GM21526 (cell line): ENCODE measurements around the gene C2orf92.

Experiments
- ATAC-seq: cut with Tn5 transposase; IDR thresholded peaks from one replicate; pipeline ENCODE4 v1.9.1; 2021; ENCODE audit warnings: moderate library complexity; ENCODE audit not compliant: unreplicated experiment, low FRiP score

Gene C2orf92

DNA sequence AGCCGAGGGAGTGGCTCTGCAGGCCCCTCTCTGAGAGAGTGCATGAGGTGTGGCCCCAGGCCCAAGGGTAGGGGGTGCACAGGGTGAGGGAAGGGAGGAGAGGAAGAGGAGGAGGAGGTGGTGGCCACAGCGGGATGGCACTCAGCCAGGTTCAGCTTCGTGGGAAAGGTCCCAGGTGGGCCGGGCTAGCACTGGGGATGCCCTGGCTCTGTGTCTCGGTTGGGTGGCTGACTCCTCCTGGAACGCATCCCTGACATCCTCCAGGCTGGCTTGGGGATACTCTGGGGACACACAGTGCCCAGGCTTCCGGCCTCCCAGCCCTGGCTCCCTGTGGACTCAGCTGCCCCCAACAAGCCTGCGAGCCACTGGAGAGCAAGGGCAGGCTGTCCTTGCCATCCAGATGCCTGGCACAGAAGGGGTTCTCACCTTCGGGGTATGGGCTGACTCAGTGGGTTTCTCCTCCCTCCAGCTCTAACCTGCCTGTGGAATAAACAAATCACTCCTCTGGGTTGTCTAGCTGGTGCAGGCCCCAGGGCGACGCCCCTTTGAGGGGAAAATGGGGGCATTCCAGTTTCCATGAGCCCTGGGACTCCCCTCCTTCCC is 43.3 kb downstream of the C2orf92 start:
- no peak for ATAC-seq

DNA sequence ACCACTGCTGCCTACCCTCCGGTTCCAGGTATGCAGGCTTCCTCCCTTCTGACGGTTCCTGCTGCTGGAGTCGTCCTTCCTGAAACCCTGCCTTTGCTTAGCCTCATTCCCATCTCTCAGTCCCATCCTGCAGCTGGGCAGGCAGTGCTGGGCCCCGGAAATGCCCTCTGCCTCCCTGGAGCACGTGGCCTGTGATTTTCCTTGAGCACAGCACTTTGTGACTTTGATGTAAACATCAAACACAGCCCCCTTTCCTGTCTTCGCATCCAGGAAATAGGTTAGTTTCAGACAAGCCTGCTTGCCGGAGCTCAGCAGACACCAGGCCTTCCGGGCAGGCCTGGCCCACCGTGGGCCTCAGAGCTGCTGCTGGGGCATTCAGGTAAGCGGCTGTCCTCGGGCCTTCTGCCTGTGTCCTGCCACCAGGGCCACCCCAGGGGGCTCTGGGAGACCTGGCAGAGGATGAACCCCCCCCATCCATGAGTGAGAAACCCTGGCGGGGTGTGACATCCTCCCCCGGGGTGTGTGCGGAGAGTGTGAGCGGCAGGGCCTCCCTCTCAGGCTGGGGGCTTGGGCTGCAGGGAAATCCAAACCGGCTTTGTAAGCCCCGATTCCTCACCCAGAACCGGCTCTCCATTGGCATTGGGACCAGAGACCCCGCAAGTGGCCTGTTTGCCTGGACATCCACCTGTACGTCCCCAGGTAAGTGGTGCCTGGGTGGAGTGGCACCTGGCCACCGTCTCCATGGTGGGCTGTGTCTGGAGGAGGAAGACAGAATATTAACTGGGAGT is 44.0 kb downstream of the C2orf92 start, which contains the start of gene ZAP70:
ZAP70 (plus strand) TSS at position 281 of the 788 bp plus-strand sequence. CDS start 10,461 bp downstream, outside the sequence.
- no peak for ATAC-seq

DNA sequence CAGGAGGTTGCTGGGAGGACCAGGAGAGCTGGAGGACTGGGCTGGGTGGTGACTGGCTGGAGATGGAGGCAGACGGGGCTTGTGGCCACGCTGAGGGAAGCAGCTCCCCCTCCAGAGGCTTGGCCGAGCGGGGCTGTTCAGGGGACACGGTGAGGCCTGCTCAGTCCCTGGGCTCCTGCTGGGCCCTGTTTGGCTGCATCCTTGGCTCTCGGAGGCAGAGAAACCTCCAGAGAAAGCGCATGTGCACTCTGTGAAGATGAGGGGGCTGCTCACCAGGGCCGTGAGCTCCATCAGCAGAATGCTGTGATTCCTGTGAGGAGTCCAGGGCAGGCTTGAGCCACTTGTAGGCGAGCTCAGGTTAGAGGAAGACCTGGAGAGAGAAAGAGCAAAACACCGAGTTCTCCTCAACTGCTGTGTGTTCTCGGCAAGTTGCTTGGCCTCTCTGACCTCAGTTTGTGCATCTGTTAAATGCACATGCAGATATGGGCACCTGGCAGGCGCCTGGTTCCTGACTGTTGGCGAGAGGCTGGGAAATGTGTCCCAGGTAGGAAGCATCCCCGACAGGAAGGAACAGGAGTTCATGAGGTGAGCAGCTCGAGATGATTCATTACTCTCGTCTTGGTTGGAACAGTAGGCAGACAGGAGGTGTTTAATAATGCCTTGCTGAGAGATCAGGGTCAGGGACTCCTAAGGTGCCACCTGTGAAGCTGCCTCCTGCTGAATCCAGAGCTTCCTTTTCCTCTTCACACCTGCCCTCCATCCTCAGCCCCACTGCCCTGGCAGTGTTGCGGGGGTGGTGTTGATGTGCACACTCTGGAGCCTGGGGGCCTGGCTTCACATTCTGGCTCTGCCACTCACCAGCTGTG is 44.8 kb downstream of the C2orf92 start:
- ATAC-seq = no peak

DNA sequence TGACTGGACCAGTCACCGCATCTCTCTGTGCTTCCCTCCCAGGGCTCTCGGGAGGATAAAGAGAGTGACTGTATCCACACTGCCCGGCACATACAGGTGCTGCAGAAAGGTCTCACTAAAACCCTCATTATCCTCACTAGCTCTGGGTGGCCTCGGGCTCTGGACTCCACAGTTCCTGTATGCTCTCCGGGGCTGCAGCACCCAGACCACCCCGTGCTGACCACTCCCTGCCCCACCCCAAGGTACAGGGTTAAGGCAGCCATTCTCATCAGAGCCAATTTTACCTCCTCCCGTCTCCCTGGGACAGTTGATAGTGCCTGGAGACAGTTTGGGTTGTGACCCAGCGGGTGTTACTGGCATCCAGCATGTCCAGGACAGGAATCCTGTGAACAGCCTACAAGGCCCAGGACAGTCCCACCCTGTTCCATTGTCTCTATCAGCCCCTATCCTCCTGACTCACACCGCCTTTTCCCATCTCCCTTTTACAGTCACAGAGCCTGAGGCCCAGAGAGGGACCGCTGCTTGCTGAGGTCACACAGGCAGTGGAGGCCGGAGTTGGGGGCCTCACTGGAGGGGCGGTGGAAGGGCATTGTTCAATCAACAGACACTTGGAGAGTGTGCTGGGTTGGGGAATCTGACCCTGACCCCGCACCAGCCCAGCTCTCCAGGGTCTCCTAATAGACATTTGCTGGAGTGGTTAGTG is 45.6 kb downstream of the C2orf92 start:
- ATAC-seq = no peak

DNA sequence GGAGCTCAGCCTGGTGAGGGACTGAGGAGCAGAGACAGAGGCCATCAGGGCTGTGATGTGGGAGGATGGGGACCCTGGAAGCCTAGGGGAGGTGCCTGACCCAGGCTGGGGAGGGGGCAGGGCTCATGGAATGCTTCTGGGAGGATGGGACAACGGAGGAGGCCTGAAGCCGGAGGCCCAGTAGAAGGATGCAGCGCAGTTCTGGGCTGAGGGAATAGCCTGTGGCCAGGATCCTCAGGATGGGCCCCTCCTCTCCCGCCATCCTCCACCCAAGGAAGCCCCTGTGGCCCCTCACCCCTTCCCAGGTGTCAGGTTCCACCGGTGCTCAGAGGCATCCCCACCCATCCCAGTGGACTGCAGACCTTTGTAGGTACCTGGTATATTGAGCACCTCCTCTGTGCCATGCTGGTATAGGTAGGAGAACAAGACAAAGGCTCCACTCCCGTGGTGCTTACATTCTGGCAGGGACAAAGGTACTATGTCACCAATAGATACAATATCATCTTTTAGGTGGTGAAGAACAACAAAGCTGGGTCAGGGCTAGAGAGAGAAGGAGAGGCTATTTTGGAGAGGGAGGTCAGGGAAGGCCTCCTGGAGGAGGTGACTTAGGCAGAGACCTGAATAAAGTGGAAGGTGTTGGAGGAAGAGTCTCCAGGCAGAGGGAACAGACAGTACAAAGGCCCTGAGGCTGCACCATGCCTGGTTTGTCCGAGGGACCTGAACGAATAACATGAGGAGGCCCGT is 46.6 kb downstream of the C2orf92 start:
- ATAC-seq = no peak

DNA sequence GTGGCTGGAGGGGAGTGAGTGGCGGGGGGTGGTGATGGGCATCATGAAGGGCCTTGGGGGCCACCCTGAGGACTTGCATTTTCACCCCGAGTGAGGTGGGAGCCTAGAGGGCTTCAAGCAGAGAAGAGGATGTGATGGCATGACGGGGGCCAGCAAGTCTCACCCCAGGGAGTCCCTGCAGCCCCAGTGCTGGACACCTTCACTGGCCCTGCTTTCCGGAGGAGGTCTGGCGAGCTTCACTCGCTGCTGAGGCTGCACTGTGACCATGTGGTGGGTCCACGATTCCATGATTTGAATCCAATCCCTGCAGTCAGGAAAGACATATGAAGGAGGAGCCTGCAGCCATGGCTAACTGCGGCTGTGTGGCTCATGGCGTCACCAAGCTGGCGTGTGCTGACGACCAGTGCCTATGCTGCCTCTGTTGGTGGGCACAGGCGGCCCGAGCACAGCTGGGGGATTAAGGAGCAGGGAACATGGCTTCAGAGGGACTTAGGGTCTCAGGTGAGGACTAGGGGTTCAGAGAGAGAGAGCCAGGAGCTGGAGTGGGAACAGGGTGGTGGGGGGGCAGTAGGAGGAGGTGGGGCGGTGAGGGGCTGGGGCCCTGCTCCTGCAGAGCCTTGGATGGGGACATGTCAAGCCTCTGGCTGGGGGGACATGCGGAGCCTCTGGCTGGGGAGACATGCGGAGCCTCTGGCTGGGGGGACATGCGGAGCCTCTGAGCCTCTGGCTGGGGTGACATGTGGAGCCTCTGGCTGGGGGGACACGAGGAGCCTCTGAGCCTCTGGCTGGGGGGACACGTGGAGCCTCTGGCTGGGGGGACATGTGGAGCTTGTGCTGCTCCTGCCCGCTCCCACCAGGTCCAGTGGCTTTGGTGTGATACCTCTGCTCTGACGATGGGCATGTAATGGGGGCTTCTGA is 47.4 kb downstream of the C2orf92 start:
- no peak for ATAC-seq

DNA sequence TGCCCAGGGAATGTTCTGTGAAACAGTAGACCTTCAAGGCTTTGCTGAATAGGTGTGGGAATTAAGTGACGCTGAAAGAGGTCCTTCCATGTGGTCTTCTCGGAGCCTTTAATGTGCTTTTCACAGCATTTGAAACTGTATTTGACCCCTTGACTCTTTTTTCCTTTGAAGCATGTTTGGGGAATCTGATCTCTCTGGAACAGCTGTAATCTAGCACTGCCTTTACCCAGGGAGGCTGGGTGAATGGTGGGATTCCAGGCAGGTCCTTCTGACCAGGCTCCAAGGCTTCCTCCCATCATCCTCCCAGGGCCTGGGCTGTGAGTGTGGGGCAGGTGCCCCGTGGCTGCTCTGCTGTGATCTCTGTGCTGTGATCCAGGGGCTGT is 48.1 kb downstream of the C2orf92 start:
- no peak for ATAC-seq

DNA sequence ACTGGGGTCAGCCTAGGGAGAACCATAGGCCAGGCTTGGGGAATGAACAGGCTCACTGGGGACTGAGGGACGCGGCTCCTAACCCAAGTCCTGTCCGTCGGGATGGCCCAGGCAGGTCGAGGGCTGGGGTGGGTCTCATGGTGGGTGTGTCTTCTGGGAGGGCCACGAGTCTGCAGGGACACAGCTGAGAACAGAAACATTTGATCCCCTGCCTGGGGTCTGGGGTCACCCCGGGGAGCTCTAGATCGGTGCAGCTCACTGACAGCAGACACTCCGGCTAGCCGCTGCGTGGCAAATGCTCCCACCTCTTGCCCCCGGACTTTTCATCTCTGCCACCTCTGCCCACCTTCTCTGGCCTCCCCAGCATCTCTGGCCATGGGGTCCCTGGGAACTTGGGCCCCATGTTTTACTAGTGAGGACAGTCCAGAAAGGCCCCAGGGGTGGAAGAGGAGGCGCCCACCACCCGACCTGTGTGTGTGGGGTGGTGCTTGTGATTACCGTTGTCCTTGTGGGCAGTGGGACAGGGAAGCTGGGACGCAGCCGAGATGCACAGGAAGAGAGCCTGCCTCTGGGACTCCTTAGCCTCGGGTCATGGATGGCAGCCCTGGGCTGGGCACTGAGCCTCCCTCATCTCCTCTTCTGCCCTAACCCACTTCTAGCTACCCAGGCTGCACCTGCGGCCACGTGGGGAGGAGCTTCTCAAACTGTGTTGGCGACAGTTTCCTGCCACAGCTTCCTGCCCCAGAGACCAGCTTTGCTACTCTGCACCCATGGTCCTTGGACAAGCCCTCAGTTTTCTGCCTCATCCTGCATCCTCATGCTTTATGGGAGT is 48.8 kb downstream of the C2orf92 start:
- ATAC-seq = no peak

DNA sequence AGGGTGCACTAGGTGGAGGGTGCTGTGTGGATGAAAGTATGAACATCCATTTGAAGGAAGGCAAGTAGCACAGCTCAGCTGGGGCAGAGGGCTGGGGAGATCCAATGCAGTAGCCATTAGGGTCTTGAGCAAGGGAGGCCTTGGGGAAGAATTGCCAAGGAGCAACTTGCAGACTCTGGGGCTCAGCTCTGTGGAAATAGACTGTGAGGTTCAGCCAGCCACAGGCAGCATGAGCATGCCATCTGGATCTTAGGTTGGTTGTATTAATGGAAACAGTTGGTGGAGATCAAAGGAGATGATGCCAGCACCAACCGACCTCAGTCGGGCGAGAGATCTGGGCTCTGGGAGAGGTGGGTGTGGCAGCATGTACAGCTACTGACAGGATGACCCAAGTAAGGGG is 49.4 kb downstream of the C2orf92 start:
- ATAC-seq = no peak

DNA sequence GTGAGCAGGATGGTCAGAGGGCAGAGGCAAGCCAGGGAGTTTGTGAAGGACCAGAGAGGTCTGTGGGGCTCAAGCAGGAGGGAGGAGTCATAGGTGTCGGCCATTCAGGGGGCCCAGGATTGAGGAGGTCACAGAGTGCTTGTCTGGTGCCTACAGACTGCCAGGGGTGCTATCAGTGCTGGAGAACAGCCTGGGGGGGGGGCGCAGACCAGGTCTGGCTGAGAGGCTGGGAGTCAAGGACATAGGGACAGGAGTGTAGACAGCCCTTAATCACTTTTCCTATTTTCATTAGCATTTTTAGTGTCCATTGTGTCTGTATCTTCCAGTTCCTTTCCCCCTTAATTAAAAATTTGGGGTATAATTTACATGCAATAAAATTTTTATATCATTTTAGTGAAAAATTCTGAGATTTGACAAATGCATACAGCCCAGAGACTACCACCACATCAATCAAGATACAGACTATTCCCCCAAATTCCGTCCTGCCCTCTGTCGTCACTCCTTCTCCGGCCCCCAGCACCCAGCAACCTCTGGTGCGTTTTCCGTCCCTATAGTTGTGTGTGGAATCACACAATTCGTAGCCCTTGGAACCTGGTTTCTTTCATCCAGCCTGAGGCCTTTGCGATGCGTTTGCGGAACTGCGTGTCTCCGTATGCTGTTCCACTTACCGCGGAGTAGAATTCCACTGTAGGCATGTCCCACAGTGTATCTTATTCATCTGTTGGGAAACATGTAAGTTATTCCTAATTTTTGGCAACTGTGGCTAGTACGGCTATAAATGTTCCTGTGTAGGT is 50.0 kb downstream of the C2orf92 start:
- no peak for ATAC-seq

DNA sequence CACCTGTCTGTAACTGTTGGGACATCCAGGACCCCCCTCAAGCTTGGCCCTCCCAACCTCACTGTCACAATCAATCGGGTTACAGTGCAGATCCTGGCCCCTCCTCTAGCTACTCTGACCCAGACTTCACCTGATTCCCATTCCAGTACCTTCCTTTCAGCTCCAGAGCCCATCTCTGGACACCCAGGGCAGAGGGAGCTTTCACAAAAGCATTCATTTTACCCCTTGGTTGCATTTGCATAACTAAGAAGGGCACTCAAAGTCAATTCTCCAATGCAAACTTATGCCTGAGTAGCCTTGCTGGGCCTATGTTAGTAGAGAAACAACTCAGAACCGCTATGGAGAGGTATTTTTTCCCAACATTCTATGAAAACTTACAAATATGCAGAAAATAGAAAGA is 51.2 kb downstream of the C2orf92 start:
- no peak for ATAC-seq

DNA sequence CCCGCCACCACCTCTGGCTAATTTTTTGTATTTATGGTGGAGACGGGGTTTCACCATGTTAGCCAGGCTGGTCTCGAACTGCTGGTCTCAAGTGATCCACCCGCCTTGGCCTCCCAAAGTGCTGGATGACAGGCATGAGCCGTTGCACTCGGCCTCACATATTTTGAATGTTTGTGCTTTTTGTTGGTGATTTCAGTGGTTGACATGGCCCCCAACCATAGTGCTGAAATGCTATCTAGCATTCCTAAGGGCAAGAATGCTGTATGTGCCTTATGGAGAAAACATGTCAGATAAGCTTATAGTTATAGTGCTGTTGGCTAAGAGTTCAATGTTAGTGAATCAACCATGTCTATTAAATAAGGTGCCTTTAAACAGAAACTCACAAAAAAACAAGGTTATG is 52.7 kb downstream of the C2orf92 start:
- no peak for ATAC-seq

DNA sequence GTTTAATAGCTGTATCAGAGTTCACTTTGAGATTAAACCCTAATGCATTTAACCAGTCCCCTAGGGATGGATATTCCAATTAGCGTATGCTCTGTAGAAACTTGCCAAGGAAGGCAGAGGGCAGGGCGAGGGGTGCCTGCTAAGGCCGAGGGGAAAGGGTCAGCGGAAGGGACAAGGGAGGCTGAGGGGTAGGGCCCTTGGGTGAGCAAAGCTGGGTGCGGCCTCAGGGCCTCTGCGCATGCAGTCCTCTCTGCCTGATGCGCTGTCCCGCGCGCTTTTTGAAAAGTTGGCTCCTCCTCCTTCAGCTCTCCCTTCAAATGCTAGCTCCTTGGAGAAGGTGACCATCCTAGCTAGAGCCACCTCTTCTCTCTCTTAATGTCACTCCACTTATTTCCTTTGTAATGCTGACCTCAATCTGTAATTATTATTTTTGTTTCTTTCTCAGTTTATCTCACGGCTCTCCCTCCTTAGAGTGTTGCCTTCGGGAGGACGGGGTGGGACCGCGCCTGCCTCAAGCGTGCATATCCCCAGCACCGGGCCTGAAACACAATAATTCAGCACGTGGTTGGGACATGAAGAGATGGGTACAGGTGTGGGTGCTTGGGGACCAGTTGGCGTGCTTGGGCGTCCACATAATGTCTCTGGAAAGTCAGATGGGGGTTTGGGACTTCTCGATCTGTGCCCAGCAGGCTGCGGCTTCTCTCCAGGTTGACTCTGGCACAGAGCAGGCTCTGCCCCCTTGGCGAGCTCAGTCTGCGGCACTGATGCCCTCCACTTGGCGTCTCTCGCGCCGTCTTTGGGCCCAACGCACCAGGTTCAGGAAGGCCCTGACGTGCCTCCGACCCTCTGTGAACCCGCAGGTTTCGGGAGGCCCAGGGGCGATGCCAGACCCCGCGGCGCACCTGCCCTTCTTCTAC is 53.9 kb downstream of the C2orf92 start:
- ATAC-seq = no peak

DNA sequence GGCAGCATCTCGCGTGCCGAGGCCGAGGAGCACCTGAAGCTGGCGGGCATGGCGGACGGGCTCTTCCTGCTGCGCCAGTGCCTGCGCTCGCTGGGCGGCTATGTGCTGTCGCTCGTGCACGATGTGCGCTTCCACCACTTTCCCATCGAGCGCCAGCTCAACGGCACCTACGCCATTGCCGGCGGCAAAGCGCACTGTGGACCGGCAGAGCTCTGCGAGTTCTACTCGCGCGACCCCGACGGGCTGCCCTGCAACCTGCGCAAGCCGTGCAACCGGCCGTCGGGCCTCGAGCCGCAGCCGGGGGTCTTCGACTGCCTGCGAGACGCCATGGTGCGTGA is 54.5 kb downstream of the C2orf92 start:
- no peak for ATAC-seq

DNA sequence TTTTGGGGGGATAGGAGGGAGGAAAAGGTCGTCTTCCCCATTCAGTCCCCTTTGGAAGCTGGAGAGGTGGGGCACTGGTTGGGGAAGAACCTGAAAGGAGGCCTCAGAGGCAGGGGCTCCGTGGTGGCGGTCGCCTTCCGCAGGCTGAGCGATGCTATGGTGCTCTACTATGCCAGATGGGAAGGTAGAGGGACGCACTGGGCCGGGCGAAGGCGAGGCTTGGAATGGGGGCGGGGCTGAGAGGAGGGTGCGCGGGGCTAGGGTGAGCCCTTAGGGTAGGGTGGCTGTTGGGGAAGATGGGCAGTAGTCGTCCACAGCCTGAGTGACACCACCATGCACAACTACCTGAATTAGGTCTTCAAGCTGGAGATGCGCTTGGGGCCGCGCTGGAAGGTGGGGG is 55.0 kb downstream of the C2orf92 start:
- ATAC-seq = no peak

DNA sequence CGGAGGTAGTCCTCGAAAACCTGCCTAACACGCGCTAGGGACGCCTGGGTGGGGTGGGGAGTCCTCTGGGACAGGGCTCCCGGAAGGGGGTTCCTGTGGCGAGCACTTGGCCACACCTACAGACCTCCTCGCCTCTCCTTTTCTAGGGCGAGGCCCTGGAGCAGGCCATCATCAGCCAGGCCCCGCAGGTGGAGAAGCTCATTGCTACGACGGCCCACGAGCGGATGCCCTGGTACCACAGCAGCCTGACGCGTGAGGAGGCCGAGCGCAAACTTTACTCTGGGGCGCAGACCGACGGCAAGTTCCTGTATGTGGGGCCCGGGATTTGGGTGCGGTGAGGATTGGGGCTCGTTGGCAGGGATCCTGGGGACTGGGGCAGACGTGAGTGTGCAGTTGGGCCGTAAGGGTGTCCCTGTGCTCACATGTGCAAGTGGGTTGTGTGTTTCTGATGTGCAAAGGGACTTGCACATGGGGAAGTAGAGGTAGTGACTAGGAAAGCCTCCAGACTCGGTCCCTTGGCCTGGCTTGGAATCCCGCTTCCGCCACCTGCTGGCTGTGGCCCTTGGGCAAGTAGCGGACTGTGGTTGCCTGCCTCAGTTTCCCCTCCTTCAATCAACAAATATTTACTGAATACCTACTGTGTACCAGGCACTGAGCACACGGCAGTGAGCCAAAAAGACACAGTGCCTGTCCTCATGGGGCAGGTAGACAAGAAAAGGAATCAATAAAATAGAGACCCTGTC is 55.6 kb downstream of the C2orf92 start:
- no peak for ATAC-seq
